Fibroblast of lung (primary cell): ENCODE measurements around the gene KIF1A. TPM values are rescaled to one million over a fixed set of nuclear protein-coding genes. Genes with fewer than 3 reads are reported as not detected.

Experiments used
- DNase-seq, 2 donors: peaks; one replicate each; pipeline versions ENCODE4 v3.0.0 to v3.0.0-alpha.2; 2010; ENCODE audit warnings: low read depth in 2 of 2
- H2AFZ ChIP-seq: 2 replicates; pipeline ENCODE4 v1.5.1; 2012; ENCODE audit warnings: low read length, control low read depth, inconsistent platforms
- H3K27ac ChIP-seq: 2 replicates; pipeline ENCODE4 v1.5.1; 2011; ENCODE audit warnings: low read length, control low read depth; ENCODE audit not compliant: insufficient read depth
- H3K27me3 ChIP-seq: 2 replicates; pipeline ENCODE4 v1.5.1; 2011; ENCODE audit warnings: mild to moderate bottlenecking, low read length; ENCODE audit not compliant: control insufficient read depth, insufficient read depth
- H3K36me3 ChIP-seq: 2 replicates; pipeline ENCODE4 v1.5.1; 2011; ENCODE audit warnings: low read length; ENCODE audit not compliant: control insufficient read depth, insufficient read depth
- H3K4me1 ChIP-seq: 2 replicates; pipeline ENCODE4 v1.5.1; 2011; ENCODE audit warnings: low read length; ENCODE audit not compliant: control insufficient read depth, insufficient read depth; ENCODE audit errors: extremely low read depth
- H3K4me2 ChIP-seq: 2 replicates; pipeline ENCODE4 v1.5.1; 2011; ENCODE audit warnings: low read length, control low read depth; ENCODE audit not compliant: insufficient read depth; ENCODE audit errors: extremely low read depth
- H3K4me3 ChIP-seq, 4 experiments: fragments of 200-600 bp in 1 of 4; sonication (generic) in 1 of 4; replicated peaks in 1 of 4; 2 replicates each; pipeline ENCODE4 v1.5.1; 2011 to 2016; ENCODE audit warnings: low read length in 4 of 4, low read depth in 3 of 4, mild to moderate bottlenecking in 3 of 4, control low read depth in 2 of 4, inconsistent platforms in 1 of 4, mixed read lengths in 1 of 4; ENCODE audit not compliant: insufficient read depth in 1 of 4; ENCODE audit errors: control extremely low read depth in 1 of 4
- H3K79me2 ChIP-seq: 2 replicates; pipeline ENCODE4 v1.5.1; 2012; ENCODE audit warnings: mild to moderate bottlenecking, low read length, inconsistent platforms; ENCODE audit not compliant: control insufficient read depth, insufficient read depth
- H3K9ac ChIP-seq: 2 replicates; pipeline ENCODE4 v1.5.1; 2011; ENCODE audit warnings: mild to moderate bottlenecking, low read length, control low read depth; ENCODE audit not compliant: insufficient read depth
- H3K9me3 ChIP-seq: 2 replicates; pipeline ENCODE4 v1.5.1; 2012; ENCODE audit warnings: low read depth, low read length; ENCODE audit not compliant: control insufficient read depth, insufficient read depth
- H4K20me1 ChIP-seq: 2 replicates; pipeline ENCODE4 v1.5.1; 2011; ENCODE audit warnings: low read length; ENCODE audit not compliant: control insufficient read depth, insufficient read depth; ENCODE audit errors: extremely low read depth
- EZH2 ChIP-seq: IDR thresholded peaks from 2 replicates; pipeline ENCODE4 v1.5.1; 2012; ENCODE audit warnings: low read length, control low read depth, mild to moderate bottlenecking; ENCODE audit errors: missing control alignments
- polyA plus RNA-seq, 2 donors: library from polyadenylated mRNA; depleted of rRNA in 1 of 2; stranded (reverse) in 1 of 2; unstranded in 1 of 2; fragments of >200 nt; gene quantifications; 2 replicates each; pipeline ENCODE4 v1.2.1, GENCODE V29; 2011 to 2012; ENCODE audit warnings: missing spikeins in 1 of 2
- total RNA-seq: library from RNA; depleted of rRNA; stranded (reverse); fragments of >200 nt; gene quantifications from 2 replicates; pipeline ENCODE4 v1.2.1, GENCODE V29; 2014
- TF ChIP-seq, protein P1 (sequence below), 2 donors: IDR thresholded peaks in 1 of 2; conservative IDR thresholded peaks in 1 of 2; 1 replicate in 1 of 2; 2 replicates in 1 of 2; pipeline ENCODE4 v1.5.1; 2011 to 2012; ENCODE audit warnings: low read length in 2 of 2, control low read depth in 1 of 2, inconsistent platforms in 1 of 2, low read depth in 1 of 2, mild to moderate bottlenecking in 1 of 2

Gene KIF1A
- total and polyA plus RNA-seq, 2 donors (not counting 1 experiment from before 2014, with no cell fraction given), result 0.05 TPM; not detected in 1

DNA sequence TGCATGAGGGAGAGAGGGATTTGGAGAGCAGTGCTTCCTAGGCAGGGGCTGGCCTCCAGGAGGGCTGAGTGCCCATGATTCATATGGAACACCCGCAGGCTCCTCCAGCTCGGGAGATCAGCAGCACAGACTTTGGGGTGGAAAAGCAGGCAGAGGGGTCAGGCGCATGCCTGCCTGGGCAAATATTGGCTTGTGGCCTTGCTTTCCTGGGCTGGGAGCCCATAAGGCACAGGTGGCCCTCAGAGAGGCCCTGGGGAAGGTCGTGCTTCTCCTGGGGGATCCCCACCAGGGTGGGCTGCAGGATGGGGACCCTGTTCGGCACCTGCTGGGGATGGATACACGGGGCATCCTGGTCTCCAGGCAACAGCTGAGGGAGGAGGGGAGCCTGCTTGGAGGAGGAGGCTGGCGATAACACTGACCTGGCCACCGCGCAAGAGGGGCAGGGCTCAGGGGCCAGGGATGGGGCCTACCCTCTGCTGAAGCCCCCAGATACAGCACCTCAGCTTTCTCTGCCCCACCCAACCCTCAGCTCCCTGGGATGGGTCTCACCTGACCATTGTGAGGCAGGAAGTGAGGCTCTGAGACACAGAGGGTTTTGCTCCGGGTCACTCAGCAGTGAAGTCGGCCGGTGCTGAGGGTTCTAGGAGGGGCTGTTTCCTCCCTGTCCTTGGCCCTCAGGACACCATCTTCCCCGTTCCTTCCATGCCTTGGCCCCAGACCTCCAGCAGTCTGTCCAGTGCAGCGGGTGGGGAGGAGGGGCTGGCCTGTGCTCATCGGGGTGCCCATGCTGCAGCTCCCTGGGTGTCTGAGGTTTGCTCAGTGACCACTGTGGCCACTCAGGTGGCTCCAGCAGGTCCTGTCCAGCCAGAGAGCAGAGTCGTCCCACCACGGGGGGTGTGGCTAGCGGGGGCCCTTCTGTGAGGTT, 116.3 kb downstream of the KIF1A start:
- Histone ChIP-seq H3K4me2 (no peak overlapping the region), H3K9ac (no peak overlapping the region), H2AFZ (no peak overlapping the region), H3K36me3 (no peaks in the 10 kb centered on the region), H3K4me1 (no peaks in the 10 kb centered on the region), H3K27ac (no peak overlapping the region), H3K9me3 (no peaks in the 10 kb centered on the region), H3K79me2 (no peaks in the 10 kb centered on the region), H3K4me3 (no peak overlapping the region), H4K20me1 (no peaks in the 10 kb centered on the region), H3K27me3 (peaks cover 15% of the 10 kb centered on the region)
- TF ChIP-seq, protein P1, sequence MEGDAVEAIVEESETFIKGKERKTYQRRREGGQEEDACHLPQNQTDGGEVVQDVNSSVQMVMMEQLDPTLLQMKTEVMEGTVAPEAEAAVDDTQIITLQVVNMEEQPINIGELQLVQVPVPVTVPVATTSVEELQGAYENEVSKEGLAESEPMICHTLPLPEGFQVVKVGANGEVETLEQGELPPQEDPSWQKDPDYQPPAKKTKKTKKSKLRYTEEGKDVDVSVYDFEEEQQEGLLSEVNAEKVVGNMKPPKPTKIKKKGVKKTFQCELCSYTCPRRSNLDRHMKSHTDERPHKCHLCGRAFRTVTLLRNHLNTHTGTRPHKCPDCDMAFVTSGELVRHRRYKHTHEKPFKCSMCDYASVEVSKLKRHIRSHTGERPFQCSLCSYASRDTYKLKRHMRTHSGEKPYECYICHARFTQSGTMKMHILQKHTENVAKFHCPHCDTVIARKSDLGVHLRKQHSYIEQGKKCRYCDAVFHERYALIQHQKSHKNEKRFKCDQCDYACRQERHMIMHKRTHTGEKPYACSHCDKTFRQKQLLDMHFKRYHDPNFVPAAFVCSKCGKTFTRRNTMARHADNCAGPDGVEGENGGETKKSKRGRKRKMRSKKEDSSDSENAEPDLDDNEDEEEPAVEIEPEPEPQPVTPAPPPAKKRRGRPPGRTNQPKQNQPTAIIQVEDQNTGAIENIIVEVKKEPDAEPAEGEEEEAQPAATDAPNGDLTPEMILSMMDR (conservative IDR thresholded peaks at IDR 0.05 in 1 of 2, IDR thresholded peaks at IDR 0.05 in 1 of 2; ENCODE audit: low read depth in 1 of 2, low read length in 2 of 2), result no peak
- no peak for TF ChIP-seq EZH2
- no peak for DNase-seq

DNA sequence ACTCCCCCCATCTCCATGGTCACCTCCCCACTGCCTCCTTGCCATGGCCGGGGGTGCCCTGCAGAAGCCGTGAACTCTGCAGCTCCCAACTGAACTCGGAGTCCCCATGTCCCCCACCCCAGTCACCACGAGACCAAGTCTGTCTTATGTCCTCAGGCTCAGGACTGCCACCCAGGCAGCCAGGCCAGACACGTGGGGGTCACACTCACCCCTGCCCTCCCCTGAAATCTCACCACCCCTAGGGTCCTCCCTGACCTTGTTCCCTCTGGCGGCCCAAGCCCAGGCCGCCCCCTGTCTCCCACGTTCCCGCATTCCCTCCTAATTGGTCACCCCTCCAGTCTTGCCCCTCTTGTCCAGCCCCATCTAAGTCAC, 117.4 kb downstream of the KIF1A start:
- no peaks in the 10 kb centered on the region for H3K9me3 ChIP-seq
- H2AFZ ChIP-seq, result no peak overlapping the region
- no peaks in the 10 kb centered on the region for H3K36me3 ChIP-seq
- TF ChIP-seq, protein P1 (conservative IDR thresholded peaks at IDR 0.05 in 1 of 2, IDR thresholded peaks at IDR 0.05 in 1 of 2; ENCODE audit: low read depth in 1 of 2, low read length in 2 of 2), result no peak
- no peak for TF ChIP-seq EZH2
- no peaks in the 10 kb centered on the region for H4K20me1 ChIP-seq
- no peak overlapping the region for H3K9ac ChIP-seq
- no peak overlapping the region for H3K4me2 ChIP-seq
- DNase-seq, result no peak
- no peaks in the 10 kb centered on the region for H3K4me1 ChIP-seq
- H3K4me3 ChIP-seq, result no peak overlapping the region
- H3K79me2 ChIP-seq, result no peaks in the 10 kb centered on the region
- H3K27me3 ChIP-seq, result peaks cover 10% of the 10 kb centered on the region
- H3K27ac ChIP-seq, result no peak overlapping the region

DNA sequence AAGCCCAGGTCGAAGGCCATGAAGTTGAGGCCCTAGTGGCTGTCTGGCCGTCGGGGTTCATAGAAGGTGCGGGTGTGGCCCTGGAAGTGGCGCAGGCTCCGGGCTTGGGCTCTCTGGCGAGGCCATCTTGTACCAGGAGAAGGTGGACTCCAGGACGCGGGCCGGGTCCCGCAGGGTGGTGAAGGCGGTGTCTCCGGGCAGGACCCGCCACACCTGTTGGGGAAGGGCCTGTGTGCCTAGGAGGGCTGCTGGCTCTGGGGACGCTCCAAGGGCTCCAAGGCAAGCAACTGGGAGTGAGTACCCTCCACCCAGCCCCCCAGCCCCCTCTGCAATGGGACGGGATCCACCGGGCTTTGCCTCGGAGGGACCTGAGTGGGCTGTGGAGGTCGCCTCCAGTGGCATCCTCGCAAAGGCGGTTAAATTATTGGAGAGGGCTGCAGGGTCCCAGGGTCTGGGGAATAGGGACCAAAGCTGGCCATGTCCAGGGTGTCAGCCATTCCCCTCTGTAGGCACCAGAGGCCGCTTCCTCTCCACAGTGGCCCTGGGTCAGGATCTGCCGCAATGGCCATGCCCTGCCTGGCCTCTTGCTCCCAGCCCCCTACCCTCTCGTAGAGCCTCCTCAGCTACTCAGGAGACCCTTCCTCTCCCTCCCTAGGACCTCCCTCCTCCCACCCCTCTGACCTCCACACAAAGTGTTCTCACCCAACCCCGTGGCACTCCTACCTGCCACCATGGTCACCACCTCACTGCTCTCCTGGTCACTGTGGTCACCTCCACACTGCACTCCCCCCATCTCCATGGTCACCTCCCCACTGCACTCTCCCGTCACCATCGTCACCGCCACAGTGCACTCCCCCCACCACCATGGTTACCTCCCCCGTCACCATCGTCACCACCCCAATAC, 118.0 kb downstream of the KIF1A start:
- Histone ChIP-seq H4K20me1 (no peaks in the 10 kb centered on the region), H2AFZ (no peak overlapping the region), H3K27ac (no peak overlapping the region), H3K4me1 (no peaks in the 10 kb centered on the region), H3K9ac (no peak overlapping the region), H3K4me3 (no peak overlapping the region), H3K9me3 (no peaks in the 10 kb centered on the region), H3K27me3 (peaks cover 6% of the 10 kb centered on the region), H3K4me2 (no peak overlapping the region), H3K79me2 (no peaks in the 10 kb centered on the region), H3K36me3 (no peaks in the 10 kb centered on the region)
- no peak for TF ChIP-seq EZH2
- TF ChIP-seq, protein P1 (conservative IDR thresholded peaks at IDR 0.05 in 1 of 2, IDR thresholded peaks at IDR 0.05 in 1 of 2; ENCODE audit: low read depth in 1 of 2, low read length in 2 of 2), result no peak
- no peak for DNase-seq
